SH-SY5Y (cell line): ENCODE measurements around the gene MRPS9.

ENCODE experiments used
- GATA2 ChIP-seq: IDR thresholded peaks from 2 replicates; pipeline ENCODE4 v1.6.1; 2011; ENCODE audit warnings: mild to moderate bottlenecking, low read depth, low read length
- GATA3 ChIP-seq: IDR thresholded peaks from 2 replicates; pipeline ENCODE4 v1.6.1; 2011; ENCODE audit warnings: low read depth, mild to moderate bottlenecking, low read length, moderate library complexity

- TF ChIP-seq GATA2 (no peak), GATA3 (no peak)
Observed at GRCh38 chr2:105099153-105099552, 61.3 kb downstream of the MRPS9 start.
